ENCODE data around the gene IVD.

DNA sequence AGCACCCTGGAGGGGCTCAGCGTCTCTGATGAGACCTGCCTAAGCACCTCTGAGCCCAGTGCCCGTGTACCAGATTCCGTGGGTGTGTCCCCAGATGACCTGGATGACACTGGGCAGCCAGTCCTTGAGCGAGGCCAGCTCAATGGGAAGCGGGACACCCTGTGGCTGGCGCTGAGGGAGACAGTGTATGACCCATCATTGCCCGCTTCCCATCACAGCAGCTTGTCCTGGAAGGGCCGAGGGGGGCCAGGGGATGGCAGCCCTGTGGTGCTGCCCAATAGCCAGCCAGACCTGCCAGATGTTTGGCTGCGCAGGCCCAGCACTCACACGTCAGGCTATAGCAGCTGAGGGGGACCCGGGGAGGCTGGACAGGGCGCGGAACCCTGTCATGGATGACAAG is 35.6 kb upstream of the IVD start:
- TF ChIP-seq, protein P1, sequence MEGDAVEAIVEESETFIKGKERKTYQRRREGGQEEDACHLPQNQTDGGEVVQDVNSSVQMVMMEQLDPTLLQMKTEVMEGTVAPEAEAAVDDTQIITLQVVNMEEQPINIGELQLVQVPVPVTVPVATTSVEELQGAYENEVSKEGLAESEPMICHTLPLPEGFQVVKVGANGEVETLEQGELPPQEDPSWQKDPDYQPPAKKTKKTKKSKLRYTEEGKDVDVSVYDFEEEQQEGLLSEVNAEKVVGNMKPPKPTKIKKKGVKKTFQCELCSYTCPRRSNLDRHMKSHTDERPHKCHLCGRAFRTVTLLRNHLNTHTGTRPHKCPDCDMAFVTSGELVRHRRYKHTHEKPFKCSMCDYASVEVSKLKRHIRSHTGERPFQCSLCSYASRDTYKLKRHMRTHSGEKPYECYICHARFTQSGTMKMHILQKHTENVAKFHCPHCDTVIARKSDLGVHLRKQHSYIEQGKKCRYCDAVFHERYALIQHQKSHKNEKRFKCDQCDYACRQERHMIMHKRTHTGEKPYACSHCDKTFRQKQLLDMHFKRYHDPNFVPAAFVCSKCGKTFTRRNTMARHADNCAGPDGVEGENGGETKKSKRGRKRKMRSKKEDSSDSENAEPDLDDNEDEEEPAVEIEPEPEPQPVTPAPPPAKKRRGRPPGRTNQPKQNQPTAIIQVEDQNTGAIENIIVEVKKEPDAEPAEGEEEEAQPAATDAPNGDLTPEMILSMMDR (IDR thresholded peaks at IDR 0.05) = no peak
- no peak for TF ChIP-seq POLR2A (IDR thresholded peaks at IDR 0.05)
